Testis (tissue), 3 donors: ENCODE measurements around the gene ZNF136. TPM values are rescaled to one million over a fixed set of nuclear protein-coding genes. Genes with fewer than 3 reads are reported as not detected.

Source experiments
- DNase-seq: peaks from one replicate; pipeline ENCODE4 v3.0.0-alpha.2; 2019
- H3K27ac ChIP-seq, 2 donors: fragments of 200-600 bp; sonication (generic); one replicate each; pipeline ENCODE4 v1.5.1; 2019
- H3K27me3 ChIP-seq: fragments of 200-600 bp; sonication (generic); one replicate; pipeline ENCODE4 v1.5.1; 2019
- H3K36me3 ChIP-seq: fragments of 200-600 bp; sonication (generic); one replicate; pipeline ENCODE4 v1.5.1; 2017; ENCODE audit warnings: low read depth; ENCODE audit errors: missing control alignments
- H3K4me1 ChIP-seq: fragments of 200-600 bp; sonication (generic); one replicate; pipeline ENCODE4 v1.5.1; 2019
- H3K4me3 ChIP-seq, 2 donors: fragments of 200-600 bp; sonication (generic); one replicate each; pipeline ENCODE4 v1.5.1; 2017 to 2019
- H3K9me3 ChIP-seq: fragments of 200-600 bp; sonication (generic); one replicate; pipeline ENCODE4 v1.5.1; 2017
- POLR2A ChIP-seq: fragments of 450-650 bp; IDR thresholded peaks from one replicate; pipeline ENCODE4 v1.6.1; 2017; ENCODE audit warnings: antibody characterized with exemption, mild to moderate bottlenecking, moderate library complexity
- WGBS, 2 donors: methylation state at CpG; one replicate each; pipeline ENCODE4 v1.1.5; 2018; 5-methylcytosine and 5-hydroxymethylcytosine counted together
- intact Hi-C: fragments of 100-400 bp; cut with DNase I; formaldehyde crosslinking; loops from one replicate; pipeline ENCODE4 v1.15.1; 2023; ENCODE audit warnings: low total_unique reads
- polyA plus RNA-seq: library from polyadenylated mRNA; stranded (reverse); fragments of 350-450 nt; fragmentation: Illumina TruSeq; extraction: RNeasy Lipid Tissue Mini Kit (QIAGEN cat#74804); gene quantifications from one replicate; pipeline ENCODE4 v1.2.3, GENCODE V29; 2014; ENCODE audit warnings: low read depth, low replicate concordance; ENCODE audit not compliant: insufficient read depth
- total RNA-seq, 2 donors: library from RNA; depleted of rRNA; stranded (reverse); fragments of >200 nt; gene quantifications; one replicate each; pipeline ENCODE4 v1.2.3, GENCODE V29; 2016
- TF ChIP-seq, protein P1 (sequence below), 3 experiments: fragments of 450-650 bp in 2 of 3; fragments of 200-600 bp in 1 of 3; sonication (generic) in 1 of 3; IDR thresholded peaks; one replicate each; pipeline ENCODE4 v1.5.1; 2016 to 2019; ENCODE audit warnings: antibody characterized with exemption in 3 of 3, mild to moderate bottlenecking in 2 of 3, moderate library complexity in 1 of 3

ZNF136 gene
- total and polyA plus RNA-seq, 3 donors from 2014 or later = 7.9 to 18.7 (median 14.6) TPM

DNA sequence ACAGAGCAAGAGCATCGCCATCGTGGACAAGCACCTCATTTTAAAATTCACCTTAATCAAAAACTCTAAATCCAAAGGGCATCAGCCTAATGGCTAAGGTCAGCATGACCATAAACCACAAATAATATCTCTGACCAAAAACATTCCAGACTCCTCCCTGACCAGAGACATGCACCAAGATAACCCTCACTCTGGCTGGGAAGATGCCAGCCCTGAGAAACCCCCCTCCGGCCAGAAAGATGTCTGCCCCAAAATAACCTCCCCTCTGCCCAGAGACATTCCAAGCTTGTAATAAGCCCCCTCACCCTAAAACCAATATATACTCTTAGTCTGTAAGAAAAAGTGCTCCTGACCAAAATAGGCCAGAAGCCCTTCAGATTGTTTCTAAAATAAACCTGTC, 70.1 kb downstream of the ZNF136 start:
- Histone ChIP-seq H3K36me3 (no peaks in the 10 kb centered on the region), H3K27ac (no peak overlapping the region), H3K27me3 (no peaks in the 10 kb centered on the region), H3K9me3 (no peaks in the 10 kb centered on the region), H3K4me1 (no peaks in the 10 kb centered on the region), H3K4me3 (no peak overlapping the region)
- TF ChIP-seq, protein P1, sequence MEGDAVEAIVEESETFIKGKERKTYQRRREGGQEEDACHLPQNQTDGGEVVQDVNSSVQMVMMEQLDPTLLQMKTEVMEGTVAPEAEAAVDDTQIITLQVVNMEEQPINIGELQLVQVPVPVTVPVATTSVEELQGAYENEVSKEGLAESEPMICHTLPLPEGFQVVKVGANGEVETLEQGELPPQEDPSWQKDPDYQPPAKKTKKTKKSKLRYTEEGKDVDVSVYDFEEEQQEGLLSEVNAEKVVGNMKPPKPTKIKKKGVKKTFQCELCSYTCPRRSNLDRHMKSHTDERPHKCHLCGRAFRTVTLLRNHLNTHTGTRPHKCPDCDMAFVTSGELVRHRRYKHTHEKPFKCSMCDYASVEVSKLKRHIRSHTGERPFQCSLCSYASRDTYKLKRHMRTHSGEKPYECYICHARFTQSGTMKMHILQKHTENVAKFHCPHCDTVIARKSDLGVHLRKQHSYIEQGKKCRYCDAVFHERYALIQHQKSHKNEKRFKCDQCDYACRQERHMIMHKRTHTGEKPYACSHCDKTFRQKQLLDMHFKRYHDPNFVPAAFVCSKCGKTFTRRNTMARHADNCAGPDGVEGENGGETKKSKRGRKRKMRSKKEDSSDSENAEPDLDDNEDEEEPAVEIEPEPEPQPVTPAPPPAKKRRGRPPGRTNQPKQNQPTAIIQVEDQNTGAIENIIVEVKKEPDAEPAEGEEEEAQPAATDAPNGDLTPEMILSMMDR (IDR thresholded peaks at IDR 0.05) = no peak
- TF ChIP-seq POLR2A = no peak
- intact Hi-C loops = no loop called here
- DNase-seq = no peak
- 70 to 71% methylated on average over 3 of the region's 3 CpGs for WGBS, 2 donors

GRCh38 chr19:12237143-12237839, 74.4 kb downstream of the ZNF136 start:
- 69 to 70% methylated on average over 8 to 37 of the region's 37 CpGs for WGBS, 2 donors
- no peaks in the 10 kb centered on the region for H3K36me3 ChIP-seq
- intact Hi-C loops = no loop called here
- no peaks in the 10 kb centered on the region for H3K9me3 ChIP-seq
- no peaks in the 10 kb centered on the region for H3K27me3 ChIP-seq
- H3K4me3 ChIP-seq = peak overlapping the region; percentile 22 to 36
- TF ChIP-seq, protein P1 (IDR thresholded peaks at IDR 0.05) = no peak
- no peak for TF ChIP-seq POLR2A
- DNase-seq = peak; percentile 66
- no peaks in the 10 kb centered on the region for H3K4me1 ChIP-seq
- no peak overlapping the region for H3K27ac ChIP-seq

Other genes starting within 250 kb of the ZNF136 start
- 10 to 100 TPM; 22.0 to 26.1 TPM for gene ZNF700, start 238.0 kb upstream of the ZNF136 start, total RNA-seq
- 9.0 TPM for gene ZNF700, start 238.0 kb upstream of the ZNF136 start, polyA plus RNA-seq
- 1 to 10 TPM; 5.0 to 7.9 TPM for gene ZNF763, start 198.1 kb upstream of the ZNF136 start, total RNA-seq
- 7.6 TPM for gene ZNF763, start 198.1 kb upstream of the ZNF136 start, polyA plus RNA-seq
- 10 to 100 TPM; 26.1 to 43.4 TPM for gene ZNF433, start 127.4 kb upstream of the ZNF136 start, total RNA-seq
- 46.6 TPM for gene ZNF433, start 127.4 kb upstream of the ZNF136 start, polyA plus RNA-seq
- 1 to 10 TPM in 1 of 2 donors, under 1 TPM in 1; 0.31 to 1.1 TPM for gene ZNF878, start 110.1 kb upstream of the ZNF136 start, total RNA-seq
- 0.54 TPM for gene ZNF878, start 110.1 kb upstream of the ZNF136 start, polyA plus RNA-seq
- gene ZNF844, start 98.4 kb upstream of the ZNF136 start, total RNA-seq = 10 to 100 TPM; 15.7 to 18.0 TPM
- gene ZNF844, start 98.4 kb upstream of the ZNF136 start, polyA plus RNA-seq = 10.3 TPM
- 1 to 10 TPM; 7.5 to 8.9 TPM for gene ZNF20, start 22.7 kb upstream of the ZNF136 start, total RNA-seq
- 10.9 TPM for gene ZNF20, start 22.7 kb upstream of the ZNF136 start, polyA plus RNA-seq
- gene ZNF625, start 6.4 kb upstream of the ZNF136 start, total RNA-seq = 1 to 10 TPM; 6.5 to 8.2 TPM
- gene ZNF625, start 6.4 kb upstream of the ZNF136 start, polyA plus RNA-seq = 1.4 TPM
- 10 to 100 TPM; 22.4 to 30.2 TPM for gene ZNF44, start 131.8 kb downstream of the ZNF136 start, total RNA-seq
- gene ZNF44, start 131.8 kb downstream of the ZNF136 start, polyA plus RNA-seq = 18.9 TPM
- gene ZNF563, start 170.5 kb downstream of the ZNF136 start, total RNA-seq = 10 to 100 TPM; 13.7 to 29.1 TPM
- 21.0 TPM for gene ZNF563, start 170.5 kb downstream of the ZNF136 start, polyA plus RNA-seq
- gene ZNF442, start 202.6 kb downstream of the ZNF136 start, total RNA-seq = 1 to 10 TPM; 2.7 to 4.9 TPM
- gene ZNF442, start 202.6 kb downstream of the ZNF136 start, polyA plus RNA-seq = 1.3 TPM
- gene ZNF799, start 238.2 kb downstream of the ZNF136 start, total RNA-seq = 1 to 10 TPM; 4.6 to 5.8 TPM
- gene ZNF799, start 238.2 kb downstream of the ZNF136 start, polyA plus RNA-seq = 3.9 TPM